SKM-1 treated with dmso at 0.1 percent for 144 hours (cell line): ENCODE results near the gene SSBP3.

Experiments
- DNase-seq: peaks from one replicate; lab custom pipeline; 2025; ENCODE audit not compliant: unreplicated experiment; lab: John Stamatoyannopoulos, UW

The SSBP3 gene

DNA sequence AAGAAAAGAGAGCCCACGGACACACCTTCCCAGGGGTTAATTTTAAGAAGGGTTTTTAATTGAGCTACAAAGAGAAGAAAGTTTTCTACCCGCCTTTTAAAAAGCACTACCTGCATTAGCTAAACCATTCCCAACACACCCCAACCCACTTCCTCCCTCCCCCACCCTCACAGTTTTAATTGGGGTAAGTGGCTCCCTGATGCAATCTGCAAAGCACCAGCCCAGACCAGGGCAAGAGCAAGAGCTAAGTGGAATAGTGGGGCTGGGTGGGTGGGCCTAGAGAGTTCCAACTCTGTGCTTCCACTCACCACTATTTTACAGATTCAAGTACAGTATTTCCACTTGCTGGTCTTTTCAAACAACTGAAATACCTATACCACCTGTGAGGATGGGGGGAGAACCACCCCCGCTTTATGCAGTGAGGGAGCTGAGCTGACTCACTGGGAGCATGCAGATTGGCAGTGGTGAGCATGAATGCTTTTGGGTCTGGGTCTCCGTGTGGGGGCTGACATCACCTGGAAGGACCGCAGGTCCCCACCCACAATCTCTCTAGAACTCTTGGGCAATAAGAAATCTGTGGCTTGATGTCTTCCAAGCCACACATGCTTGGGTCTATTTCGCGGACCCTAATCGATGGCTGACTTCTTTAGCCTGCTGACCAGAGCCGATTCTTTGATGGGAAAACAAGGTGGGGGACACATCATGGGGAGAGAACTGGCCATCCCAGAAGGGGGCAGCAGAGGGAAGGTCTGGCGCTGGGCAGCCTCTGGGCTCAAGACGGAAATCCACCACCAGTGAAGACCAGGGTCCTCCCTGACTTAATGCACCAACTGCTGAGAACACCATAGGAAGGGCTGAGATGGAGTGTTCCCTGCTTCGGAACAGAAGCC lies 95.5 kb downstream of the SSBP3 start:
- peak; percentile 7 for DNase-seq

DNA sequence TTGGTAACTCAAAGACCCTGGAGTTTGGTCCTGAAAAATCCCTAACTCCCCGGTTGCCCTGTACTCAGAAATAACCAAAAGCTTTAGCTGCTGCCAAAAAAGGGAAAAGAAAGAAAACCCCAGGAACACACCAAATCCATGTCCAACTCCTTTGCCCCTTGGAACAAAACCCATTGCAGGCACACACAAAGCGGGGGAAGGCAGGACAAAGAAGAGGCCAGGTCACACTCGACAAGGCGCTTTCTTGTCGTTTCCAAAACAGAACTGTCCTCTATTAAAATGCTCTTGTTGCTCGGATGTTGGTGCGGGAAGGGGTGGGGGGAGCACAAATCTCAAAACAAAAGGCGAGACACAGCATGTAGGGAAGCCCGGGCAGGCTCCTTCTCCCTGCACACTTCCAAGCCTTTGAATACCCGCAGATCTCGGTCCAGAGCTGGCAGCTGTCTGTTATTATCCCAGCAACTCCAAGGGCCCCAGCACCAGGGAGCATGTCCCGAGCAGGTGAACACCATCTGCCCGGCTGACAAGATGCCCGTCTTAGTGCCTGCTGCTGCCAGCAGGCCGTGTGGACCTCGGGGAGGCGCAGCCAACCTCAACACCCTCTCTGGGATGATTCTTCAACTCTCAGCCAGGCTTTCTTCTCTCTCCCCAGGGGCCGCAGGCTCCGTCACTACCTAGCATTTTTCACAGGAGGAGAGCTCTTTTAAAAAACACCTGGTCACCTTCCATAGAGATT lies 96.4 kb downstream of the SSBP3 start:
- no peak for DNase-seq

DNA sequence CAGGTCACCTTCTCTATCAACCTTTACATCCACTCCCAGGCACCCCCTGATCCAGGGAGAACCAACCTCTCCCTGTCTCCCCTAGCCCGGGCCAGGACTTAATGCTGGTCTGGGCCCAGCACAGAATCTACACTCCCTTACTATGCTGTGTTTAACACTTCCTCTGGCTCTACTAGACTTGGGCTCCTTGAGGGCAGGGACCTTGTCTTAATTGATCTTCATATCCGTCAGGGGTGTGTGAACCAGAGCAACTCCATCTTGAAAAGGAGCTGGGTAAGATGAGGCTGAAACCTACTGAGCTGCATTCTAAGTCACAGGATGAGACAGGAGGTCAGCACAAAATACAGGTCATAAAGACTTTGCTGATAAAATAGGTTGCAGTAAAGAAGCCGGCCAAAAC lies 98.9 kb downstream of the SSBP3 start:
- no peak for DNase-seq

DNA sequence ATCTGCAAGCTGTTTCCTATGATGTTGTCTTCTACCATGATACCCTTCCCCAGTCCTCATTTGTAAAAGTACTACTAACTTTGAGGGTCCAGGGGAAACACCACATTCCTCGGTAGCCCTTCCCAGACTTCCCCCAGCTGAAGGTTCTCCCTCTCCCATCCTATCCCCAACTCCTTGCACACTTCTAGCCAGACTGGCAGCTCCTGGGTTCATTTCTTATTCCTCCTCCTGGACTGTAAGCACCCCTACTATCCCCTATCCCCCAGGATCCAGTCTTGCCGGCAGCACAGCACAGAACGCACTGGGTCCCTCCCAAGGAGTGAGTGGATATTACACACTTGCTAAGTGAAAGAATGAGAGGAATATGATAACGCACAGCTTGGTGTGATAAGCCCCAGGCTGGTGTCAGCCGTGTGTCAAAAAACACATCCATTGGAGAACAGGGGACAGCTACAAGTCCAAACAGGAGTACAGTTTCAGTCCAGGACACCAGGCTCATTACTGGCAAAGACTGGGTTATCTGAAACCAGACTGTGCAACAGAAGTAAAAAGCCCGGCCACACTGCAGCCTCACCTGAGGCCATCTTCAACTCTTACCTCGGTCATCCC lies 100.2 kb downstream of the SSBP3 start:
- no peak for DNase-seq

GRCh38 chr1:54304518-54304917 lies 101.7 kb downstream of the SSBP3 start:
- DNase-seq: no peak

DNA sequence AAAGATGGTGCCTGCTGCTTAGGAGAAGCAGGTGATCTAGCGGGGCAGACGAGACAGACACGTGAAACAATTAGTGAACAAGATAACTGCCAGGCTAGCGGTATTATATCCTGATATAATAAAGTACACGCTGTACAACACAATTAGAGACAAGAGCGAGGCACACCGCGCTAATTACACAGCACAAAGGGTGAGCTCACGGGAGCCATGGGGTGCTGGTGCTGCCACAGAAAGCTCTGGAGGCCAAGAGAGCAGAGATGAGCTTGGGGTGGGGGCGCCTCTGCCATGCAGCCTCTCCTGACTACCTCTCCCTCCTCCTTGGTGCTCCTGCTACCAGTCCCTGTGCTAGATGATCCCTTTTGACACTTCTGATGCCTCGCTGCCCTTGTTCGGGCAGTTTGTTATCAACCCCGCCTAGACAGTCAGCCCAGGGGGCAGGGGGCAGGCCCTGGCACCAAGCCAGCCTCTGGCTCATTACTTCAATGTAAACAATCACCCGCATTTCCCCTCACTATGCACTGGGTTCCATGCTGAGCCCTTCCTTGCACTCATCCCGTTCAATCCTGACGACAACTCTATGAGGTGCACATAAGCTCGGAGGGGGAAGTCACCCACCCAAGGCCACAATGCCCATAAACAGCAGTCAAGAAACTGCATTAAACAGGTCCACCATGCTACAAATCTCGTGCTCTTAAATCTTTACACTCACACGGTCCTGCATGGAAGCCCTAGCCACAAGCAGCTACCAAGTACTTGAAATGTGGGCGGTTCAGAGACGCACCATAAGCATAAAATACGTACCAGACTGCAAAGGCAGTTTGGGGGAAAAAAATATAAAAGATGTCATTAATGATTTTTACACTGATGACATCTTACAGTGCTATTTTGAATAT lies 103.0 kb downstream of the SSBP3 start:
- no peak for DNase-seq

- no peak for DNase-seq
Observed at GRCh38 chr1:54302549-54302948, 103.6 kb downstream of the SSBP3 start.

DNA sequence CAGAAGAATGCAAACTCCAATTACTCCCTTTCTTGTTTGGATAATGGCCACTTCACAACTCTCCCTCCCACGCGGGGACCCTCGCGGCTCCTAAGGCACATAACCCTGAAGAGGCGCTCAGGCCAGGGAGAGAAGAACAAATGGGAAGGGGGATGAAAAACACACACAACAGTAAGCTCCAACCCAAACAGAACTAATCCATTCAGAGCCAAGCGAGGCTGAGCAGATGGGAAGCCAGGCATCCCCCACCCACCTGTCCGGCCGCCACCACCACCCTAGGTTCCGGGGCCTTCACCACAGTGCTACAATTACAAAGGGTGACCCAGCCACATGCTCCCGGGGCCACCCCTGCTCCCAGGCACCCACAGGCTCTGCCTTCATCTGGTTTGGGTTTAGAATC lies 104.7 kb downstream of the SSBP3 start:
- no peak for DNase-seq

DNA sequence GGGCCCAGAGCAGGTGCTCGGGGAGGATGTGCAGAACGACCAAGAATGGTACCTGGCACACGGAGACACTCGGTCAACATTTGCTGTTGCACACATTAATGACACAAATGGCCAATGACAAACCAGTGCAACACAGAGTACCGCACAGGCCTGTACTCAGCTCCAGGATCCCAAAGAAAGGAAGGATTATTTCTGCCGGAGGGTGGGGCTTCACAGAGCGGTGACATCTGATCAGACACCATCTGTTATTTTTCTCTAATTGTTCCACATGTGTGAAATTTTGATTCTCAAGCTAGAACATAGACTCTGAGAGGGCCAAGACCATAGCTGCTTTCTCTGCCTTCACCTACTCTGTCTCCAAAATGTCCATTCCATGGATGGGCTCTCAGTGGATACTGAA lies 105.8 kb downstream of the SSBP3 start:
- no peak for DNase-seq

- no peak for DNase-seq
Observed at GRCh38 chr1:54299037-54299436, 107.2 kb downstream of the SSBP3 start.

GRCh38 chr1:54298284-54299033 lies 107.7 kb downstream of the SSBP3 start:
- DNase-seq: no peak

- no peak for DNase-seq
Observed at GRCh38 chr1:54297596-54298283, 108.5 kb downstream of the SSBP3 start.

- DNase-seq: no peak
Observed at GRCh38 chr1:54296666-54297065, 109.5 kb downstream of the SSBP3 start.

- DNase-seq: no peak
Observed at GRCh38 chr1:54294887-54295286, 111.3 kb downstream of the SSBP3 start.

- DNase-seq: no peak
Observed at GRCh38 chr1:54292002-54292911, 113.9 kb downstream of the SSBP3 start.

DNA sequence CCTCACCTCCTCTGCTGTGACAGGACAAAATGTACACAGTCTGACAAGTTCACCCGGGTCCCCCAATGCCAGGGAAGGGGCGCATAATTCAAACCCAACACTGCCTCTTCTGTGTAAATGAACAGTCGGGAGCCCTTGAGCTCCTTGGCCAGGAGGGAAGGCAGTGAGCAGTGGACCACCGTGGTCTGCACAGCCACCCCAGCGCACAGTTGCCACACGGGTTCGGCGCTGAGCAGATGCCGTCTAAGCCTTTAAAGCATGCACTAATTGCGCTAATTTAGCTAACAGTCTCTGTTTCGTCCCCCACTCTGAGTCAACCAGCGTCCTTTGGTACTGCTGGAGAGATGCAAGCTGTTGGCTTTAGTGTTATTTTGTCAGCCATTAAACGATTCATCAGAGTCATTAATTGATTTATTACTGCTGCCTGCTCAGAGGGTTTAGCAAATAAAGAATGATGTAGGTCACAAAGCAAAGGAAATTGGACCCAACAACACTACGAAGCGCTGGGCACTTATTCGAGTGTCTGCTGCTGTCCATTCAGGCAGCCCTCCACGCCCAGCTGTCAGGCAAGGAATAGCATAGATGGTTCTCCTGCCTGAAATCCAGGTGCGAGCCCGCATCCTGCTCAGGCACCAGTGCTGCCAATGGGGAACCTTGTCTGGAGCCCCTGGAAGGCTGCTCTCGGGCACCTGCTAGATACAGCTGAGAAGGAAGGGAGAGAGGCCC lies 114.8 kb downstream of the SSBP3 start:
- no peak for DNase-seq

DNA sequence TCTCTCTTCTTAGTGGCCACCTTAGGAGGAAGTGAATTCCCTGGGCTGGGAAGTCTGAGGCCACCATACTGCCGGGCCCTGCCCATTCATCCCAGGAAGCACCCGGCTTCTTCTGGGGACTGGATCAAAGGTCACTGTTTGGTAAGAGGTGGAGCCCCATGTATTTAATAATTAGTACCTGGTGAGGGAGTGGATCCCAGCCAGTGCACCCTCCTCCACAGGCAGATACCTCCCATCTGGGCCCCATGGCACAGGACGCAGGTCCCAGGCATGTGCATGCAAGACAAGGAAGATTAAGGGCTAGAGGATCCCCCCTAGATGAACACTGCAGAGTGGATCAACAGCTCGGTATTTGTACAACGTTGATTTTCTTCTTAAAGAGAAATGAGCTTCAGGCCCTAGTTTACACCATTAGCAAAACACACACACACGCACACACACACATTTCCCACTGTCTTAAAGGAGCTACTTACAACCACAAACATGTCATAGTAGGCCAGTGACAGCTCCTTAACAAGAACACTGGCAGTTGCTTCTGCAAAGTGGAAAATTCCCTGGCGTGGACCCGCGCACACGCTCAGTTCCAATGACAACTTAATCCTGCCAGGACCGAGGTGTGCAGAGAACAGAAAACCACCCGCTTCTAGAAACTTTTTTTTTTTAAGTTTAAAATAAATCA lies 115.5 kb downstream of the SSBP3 start:
- DNase-seq: no peak
